ENCODE data around the gene CBFB. TPM values are rescaled to one million over a fixed set of nuclear protein-coding genes. Genes with fewer than 3 reads are reported as not detected.
A peak's percentile ranks its signal among the peaks of the same experiment; 100 is the strongest.

Gene CBFB
- polyA plus RNA-seq, 1 donor from 2014 or later, result 32.6 TPM

DNA sequence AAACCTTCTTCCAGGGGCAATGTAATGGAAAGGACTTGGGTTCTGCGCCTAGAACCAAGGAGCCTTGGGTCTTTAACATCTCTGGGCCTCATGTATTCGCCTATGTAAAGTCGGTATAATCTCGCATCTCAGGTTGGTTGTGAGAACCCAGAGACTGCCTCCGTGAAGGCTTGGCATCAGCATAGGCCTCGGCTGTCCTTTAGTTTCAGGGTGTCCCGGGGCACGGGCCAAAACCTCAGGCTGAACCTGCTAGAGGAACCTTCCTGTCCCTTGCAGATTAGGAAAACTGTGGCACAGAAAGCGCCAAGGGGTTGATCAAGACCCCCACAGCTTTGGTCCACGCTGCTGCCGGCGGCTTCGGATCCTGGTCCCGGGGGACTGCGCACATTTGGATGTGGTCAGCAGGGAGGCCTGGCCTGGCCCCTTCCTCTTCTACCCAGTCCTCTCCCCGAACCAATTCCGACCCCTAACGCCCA is 80.0 kb downstream of the CBFB start:
- H3K36me3 ChIP-seq (ENCODE audit: insufficient read depth, low read length), result no peaks in the 10 kb centered on the region
- H3K79me2 ChIP-seq (replicated peaks; ENCODE audit: insufficient read depth, low read length), result peaks cover 30% of the 10 kb centered on the region
- H2AFZ ChIP-seq (ENCODE audit: low read depth, low read length), result peak overlapping the region; percentile 86
- no peaks in the 10 kb centered on the region for H3K9me2 ChIP-seq (ENCODE audit: insufficient read depth, low read length)
- H3K4me2 ChIP-seq (ENCODE audit: low read length), result peak overlapping the region; percentile 40
- H3K9me3 ChIP-seq (ENCODE audit: low read length), result no peaks in the 10 kb centered on the region
- TF ChIP-seq REST (IDR thresholded peaks at IDR 0.05; ENCODE audit: borderline replicate concordance) (no peak), POLR2AphosphoS5 (IDR thresholded peaks at IDR 0.05) (no peak), SMC3 (conservative IDR thresholded peaks at IDR 0.05; ENCODE audit: poor library complexity) (no peak), TAF1 (IDR thresholded peaks at IDR 0.05; ENCODE audit: low read depth) (no peak), EZH2 (IDR thresholded peaks at IDR 0.05; ENCODE audit: borderline replicate concordance, insufficient read depth, low read length, poor library complexity, severe bottlenecking) (no peak), RAD21 (conservative IDR thresholded peaks at IDR 0.05) (no peak), EP300 (conservative IDR thresholded peaks at IDR 0.05; ENCODE audit: poor library complexity, severe bottlenecking) (no peak), MXI1 (conservative IDR thresholded peaks at IDR 0.05; ENCODE audit: poor library complexity, severe bottlenecking) (no peak)
- TF ChIP-seq, protein P1, sequence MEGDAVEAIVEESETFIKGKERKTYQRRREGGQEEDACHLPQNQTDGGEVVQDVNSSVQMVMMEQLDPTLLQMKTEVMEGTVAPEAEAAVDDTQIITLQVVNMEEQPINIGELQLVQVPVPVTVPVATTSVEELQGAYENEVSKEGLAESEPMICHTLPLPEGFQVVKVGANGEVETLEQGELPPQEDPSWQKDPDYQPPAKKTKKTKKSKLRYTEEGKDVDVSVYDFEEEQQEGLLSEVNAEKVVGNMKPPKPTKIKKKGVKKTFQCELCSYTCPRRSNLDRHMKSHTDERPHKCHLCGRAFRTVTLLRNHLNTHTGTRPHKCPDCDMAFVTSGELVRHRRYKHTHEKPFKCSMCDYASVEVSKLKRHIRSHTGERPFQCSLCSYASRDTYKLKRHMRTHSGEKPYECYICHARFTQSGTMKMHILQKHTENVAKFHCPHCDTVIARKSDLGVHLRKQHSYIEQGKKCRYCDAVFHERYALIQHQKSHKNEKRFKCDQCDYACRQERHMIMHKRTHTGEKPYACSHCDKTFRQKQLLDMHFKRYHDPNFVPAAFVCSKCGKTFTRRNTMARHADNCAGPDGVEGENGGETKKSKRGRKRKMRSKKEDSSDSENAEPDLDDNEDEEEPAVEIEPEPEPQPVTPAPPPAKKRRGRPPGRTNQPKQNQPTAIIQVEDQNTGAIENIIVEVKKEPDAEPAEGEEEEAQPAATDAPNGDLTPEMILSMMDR (IDR thresholded peaks at IDR 0.05; ENCODE audit: poor library complexity, severe bottlenecking), result no peak
- no peaks in the 10 kb centered on the region for H3F3A ChIP-seq (ENCODE audit: insufficient read depth, low read length, poor library complexity, severe bottlenecking)
- peak overlapping the region; percentile 99 for H3K4me3 ChIP-seq (ENCODE audit: low read length)
- H4K20me1 ChIP-seq (ENCODE audit: insufficient read depth), result no peaks in the 10 kb centered on the region
- peak overlapping the region; percentile 86 for H3K9ac ChIP-seq (ENCODE audit: low read length)
- H3K27ac ChIP-seq (ENCODE audit: low read length), result peak overlapping the region; percentile 52
- H3K27me3 ChIP-seq (ENCODE audit: insufficient read depth, low read depth, low read length), result no peaks in the 10 kb centered on the region

DNA sequence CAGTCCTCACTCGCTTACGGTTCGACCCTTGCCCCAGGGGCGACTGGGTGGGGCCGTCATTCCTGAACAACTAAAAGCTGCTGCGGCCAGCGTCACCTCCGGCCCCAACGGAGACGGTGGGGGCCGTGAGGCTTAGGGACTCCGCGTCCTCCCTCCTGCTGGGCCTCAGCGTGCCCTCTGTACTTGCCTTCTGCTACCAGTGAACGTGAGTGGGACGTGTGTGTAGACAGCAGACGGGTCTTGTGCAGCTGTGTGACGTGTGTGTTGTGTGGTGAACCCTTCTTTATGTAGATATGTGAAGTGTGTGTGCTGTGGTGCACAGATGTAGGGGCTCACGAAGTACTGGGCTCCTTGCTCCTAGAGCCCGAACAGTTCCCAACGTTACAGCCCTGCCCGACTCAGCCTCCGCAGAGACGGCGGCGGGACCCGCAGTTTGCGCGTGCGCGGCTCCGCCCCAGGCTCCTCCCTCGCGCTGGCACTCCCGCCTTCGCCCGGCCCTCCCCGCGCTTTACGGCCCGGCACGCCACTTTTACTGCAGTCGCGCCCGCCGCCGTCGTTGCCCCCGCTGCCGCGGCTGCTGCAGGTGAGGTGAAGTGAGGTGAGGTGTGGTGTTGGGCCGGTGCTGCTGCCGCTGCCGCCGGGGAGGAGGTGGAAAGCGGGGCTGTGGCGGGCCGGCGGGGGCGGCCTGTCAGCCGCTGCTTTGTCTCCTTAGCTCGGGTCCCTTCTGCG is 80.6 kb downstream of the CBFB start, which contains the start of gene PHAF1:
TSS of gene PHAF1 (plus strand) at position 535 of the 729 bp plus-strand sequence. CDS start 235 bp downstream, outside the sequence.
- Histone ChIP-seq H3K9me3 (ENCODE audit: low read length) (no peaks in the 10 kb centered on the region), H4K20me1 (ENCODE audit: insufficient read depth) (no peaks in the 10 kb centered on the region), H3K4me3 (ENCODE audit: low read length) (peak within 1 kb of the TSS; percentile 99), H3K27me3 (ENCODE audit: insufficient read depth, low read depth, low read length) (no peaks in the 10 kb centered on the region), H3K36me3 (ENCODE audit: insufficient read depth, low read length) (no peaks in the 10 kb centered on the region), H2AFZ (ENCODE audit: low read depth, low read length) (peak within 1 kb of the TSS; percentile 86), H3K27ac (ENCODE audit: low read length) (peak within 1 kb of the TSS; percentile 55), H3K9ac (ENCODE audit: low read length) (peak within 1 kb of the TSS; percentile 86), H3K4me2 (ENCODE audit: low read length) (peak within 1 kb of the TSS; percentile 73), H3F3A (ENCODE audit: insufficient read depth, low read length, poor library complexity, severe bottlenecking) (no peaks in the 10 kb centered on the region), H3K9me2 (ENCODE audit: insufficient read depth, low read length) (no peaks in the 10 kb centered on the region), H3K79me2 (replicated peaks; ENCODE audit: insufficient read depth, low read length) (peaks cover 34% of the 10 kb centered on the region)
- TF ChIP-seq SMC3 (conservative IDR thresholded peaks at IDR 0.05; ENCODE audit: poor library complexity), result peak; percentile 31
- TF ChIP-seq, protein P1 (IDR thresholded peaks at IDR 0.05; ENCODE audit: poor library complexity, severe bottlenecking), result no peak
- peak; percentile 87 for TF ChIP-seq MXI1 (conservative IDR thresholded peaks at IDR 0.05; ENCODE audit: poor library complexity, severe bottlenecking)
- peak; percentile 86 for TF ChIP-seq POLR2AphosphoS5 (IDR thresholded peaks at IDR 0.05)
- peak; percentile 11 for TF ChIP-seq RAD21 (conservative IDR thresholded peaks at IDR 0.05)
- no peak for TF ChIP-seq EZH2 (IDR thresholded peaks at IDR 0.05; ENCODE audit: borderline replicate concordance, insufficient read depth, low read length, poor library complexity, severe bottlenecking)
- no peak for TF ChIP-seq EP300 (conservative IDR thresholded peaks at IDR 0.05; ENCODE audit: poor library complexity, severe bottlenecking)
- peak; percentile 81 for TF ChIP-seq TAF1 (IDR thresholded peaks at IDR 0.05; ENCODE audit: low read depth)
- TF ChIP-seq REST (IDR thresholded peaks at IDR 0.05; ENCODE audit: borderline replicate concordance), result peak; percentile 66
